Upper lobe of right lung (tissue), 1 donor: ENCODE data around the gene PIK3C3. TPM values are rescaled to one million over a fixed set of nuclear protein-coding genes. Genes with fewer than 3 reads are reported as not detected.
"Not testable (repeated sequence)": the region's sequence is repeated elsewhere in the genome, so short reads cannot be mapped to it uniquely, and the experiment has no call there.

ENCODE experiments used
- ATAC-seq: fragments of 200-7000 bp; cut with Tn5 transposase; one replicate; pipeline ENCODE4 v1.9.1; 2020; ENCODE audit warnings: mild to moderate bottlenecking, moderate library complexity
- DNase-seq: peaks from one replicate; pipeline ENCODE4 v3.0.0-alpha.2; 2020
- H3K27ac ChIP-seq: fragments of 200-600 bp; one replicate; pipeline ENCODE4 v1.8.0; 2022
- H3K27me3 ChIP-seq: fragments of 200-600 bp; one replicate; pipeline ENCODE4 v1.8.0; 2022; ENCODE audit warnings: mild to moderate bottlenecking
- H3K36me3 ChIP-seq: fragments of 200-600 bp; one replicate; pipeline ENCODE4 v1.8.0; 2022
- H3K4me1 ChIP-seq: fragments of 200-600 bp; one replicate; pipeline ENCODE4 v1.8.0; 2022
- H3K4me3 ChIP-seq: fragments of 200-600 bp; one replicate; pipeline ENCODE4 v1.8.0; 2022; ENCODE audit warnings: mild to moderate bottlenecking
- H3K9me3 ChIP-seq: fragments of 200-600 bp; one replicate; pipeline ENCODE4 v1.8.0; 2022
- intact Hi-C: fragments of 100-400 bp; cut with DNase I; formaldehyde crosslinking; loops from one replicate; pipeline ENCODE4 v1.11.0; 2022
- total RNA-seq: library from RNA; stranded (reverse); fragmentation: NEBNext Ultra II Directional; extraction: Animal tissue kit (Norgen Biotek cat#: 25700); gene quantifications from one replicate; pipeline ENCODE4 v1.2.1, GENCODE V29; 2021
- TF ChIP-seq, protein P1 (sequence below): fragments of 200-600 bp; IDR thresholded peaks from one replicate; pipeline ENCODE4 v1.8.0; 2022; ENCODE audit warnings: antibody characterized with exemption
- donor health status: DM: no; HTN: yes; CAD: no; lungs with severe emphysema.

PIK3C3 gene
- total RNA-seq, 1 donor from 2014 or later: 54.2 TPM

DNA sequence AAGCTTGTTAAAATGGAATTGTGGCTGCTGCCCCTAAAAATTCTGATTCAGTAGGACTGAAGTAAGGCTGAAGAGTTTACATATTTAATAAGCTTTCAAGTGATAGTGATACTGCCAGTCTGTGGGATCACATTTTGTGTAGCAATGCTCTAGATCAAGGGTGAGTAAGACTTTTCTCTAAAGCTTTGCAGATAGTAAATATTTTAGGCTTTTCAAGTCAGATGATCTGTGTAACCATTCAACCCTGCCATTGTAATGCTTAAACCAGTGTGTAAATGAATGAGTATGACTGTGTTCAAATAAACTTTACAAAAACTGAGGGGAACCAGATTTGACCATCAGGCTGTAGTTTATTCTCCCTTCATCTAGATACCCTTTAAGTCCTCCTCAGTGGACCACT lies 92.7 kb downstream of the PIK3C3 start:
- no peak overlapping the region for H3K27ac ChIP-seq
- no peak overlapping the region for H3K4me3 ChIP-seq
- intact Hi-C loops: no loop called here
- H3K27me3 ChIP-seq: no peaks in the 10 kb centered on the region
- H3K4me1 ChIP-seq: peaks cover under 1% of the 10 kb centered on the region
- no peaks in the 10 kb centered on the region for H3K9me3 ChIP-seq
- peaks cover 70% of the 10 kb centered on the region for H3K36me3 ChIP-seq
- DNase-seq (no peak), ATAC-seq (no peak)
- TF ChIP-seq, protein P1, sequence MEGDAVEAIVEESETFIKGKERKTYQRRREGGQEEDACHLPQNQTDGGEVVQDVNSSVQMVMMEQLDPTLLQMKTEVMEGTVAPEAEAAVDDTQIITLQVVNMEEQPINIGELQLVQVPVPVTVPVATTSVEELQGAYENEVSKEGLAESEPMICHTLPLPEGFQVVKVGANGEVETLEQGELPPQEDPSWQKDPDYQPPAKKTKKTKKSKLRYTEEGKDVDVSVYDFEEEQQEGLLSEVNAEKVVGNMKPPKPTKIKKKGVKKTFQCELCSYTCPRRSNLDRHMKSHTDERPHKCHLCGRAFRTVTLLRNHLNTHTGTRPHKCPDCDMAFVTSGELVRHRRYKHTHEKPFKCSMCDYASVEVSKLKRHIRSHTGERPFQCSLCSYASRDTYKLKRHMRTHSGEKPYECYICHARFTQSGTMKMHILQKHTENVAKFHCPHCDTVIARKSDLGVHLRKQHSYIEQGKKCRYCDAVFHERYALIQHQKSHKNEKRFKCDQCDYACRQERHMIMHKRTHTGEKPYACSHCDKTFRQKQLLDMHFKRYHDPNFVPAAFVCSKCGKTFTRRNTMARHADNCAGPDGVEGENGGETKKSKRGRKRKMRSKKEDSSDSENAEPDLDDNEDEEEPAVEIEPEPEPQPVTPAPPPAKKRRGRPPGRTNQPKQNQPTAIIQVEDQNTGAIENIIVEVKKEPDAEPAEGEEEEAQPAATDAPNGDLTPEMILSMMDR: no peak

DNA sequence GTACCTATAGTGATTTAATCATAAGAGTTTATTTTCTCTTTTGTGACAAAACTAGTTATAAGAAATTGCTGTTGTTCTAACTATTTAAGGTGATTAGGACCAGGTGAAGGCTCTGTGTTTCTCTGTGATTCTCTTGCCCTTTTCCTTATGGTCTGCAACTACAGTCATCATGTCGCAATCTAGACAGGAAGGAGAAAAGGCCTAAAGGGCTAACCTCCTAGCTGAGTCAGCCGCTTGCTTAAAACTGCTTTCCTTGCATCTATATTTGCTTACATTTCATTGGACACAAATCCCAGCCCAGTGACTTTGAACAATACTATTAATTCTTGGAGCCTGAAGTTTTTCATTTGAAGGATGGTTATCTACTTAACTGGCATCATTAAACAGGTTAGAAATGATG lies 93.1 kb downstream of the PIK3C3 start:
- intact Hi-C loops: no loop called here
- Histone ChIP-seq H3K9me3 (no peaks in the 10 kb centered on the region), H3K4me1 (peaks cover 4% of the 10 kb centered on the region), H3K36me3 (peaks cover 65% of the 10 kb centered on the region), H3K27ac (no peak overlapping the region), H3K4me3 (no peak overlapping the region), H3K27me3 (no peaks in the 10 kb centered on the region)
- DNase-seq: no peak
- TF ChIP-seq, protein P1: no peak
- ATAC-seq: peak; percentile 71

DNA sequence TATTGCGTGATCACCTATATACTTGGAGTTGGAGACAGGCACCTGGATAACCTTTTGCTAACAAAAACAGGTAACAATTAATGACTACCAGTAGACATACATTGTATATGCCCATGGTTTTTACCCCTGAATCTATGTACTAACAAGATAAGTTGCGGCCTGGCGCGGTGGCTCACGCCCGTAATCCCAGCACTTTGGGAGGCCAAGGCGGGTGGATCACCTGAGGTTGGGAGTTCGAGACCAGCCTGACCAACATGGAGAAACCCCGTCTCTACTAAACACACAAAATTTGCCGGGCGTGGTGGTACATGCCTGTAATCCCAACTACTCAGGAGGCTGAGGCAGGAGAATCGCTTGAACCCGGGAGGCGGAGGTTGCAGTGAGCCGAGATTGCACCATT lies 94.5 kb downstream of the PIK3C3 start:
- H3K4me1 ChIP-seq, H3K9me3 ChIP-seq, H3K27me3 ChIP-seq, ATAC-seq, H3K27ac ChIP-seq, H3K4me3 ChIP-seq, DNase-seq, intact Hi-C loops: not testable (repeated sequence)
- H3K36me3 ChIP-seq: peaks cover 52% of the 10 kb centered on the region

DNA sequence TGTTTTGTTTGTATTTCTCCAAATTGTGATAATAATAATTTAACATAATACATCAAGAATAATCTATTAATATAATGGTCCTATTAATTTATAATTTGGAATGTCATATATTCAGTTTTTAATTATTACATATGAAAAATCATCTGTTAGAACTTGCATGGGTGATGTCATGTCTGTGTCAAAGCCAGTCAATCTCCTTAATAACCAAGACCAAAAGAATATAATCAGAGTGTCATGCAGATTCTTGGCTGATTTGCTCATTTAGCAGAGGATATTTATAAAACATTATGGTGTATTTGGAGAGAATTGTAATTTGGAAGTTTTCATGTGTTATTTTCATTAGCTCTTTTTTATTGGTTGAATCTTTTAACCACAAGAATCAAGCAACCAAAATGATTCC lies 96.4 kb downstream of the PIK3C3 start:
- H3K27me3 ChIP-seq: no peaks in the 10 kb centered on the region
- intact Hi-C loops: no loop called here
- H3K36me3 ChIP-seq: peaks cover 41% of the 10 kb centered on the region
- ATAC-seq: no peak
- H3K9me3 ChIP-seq: no peaks in the 10 kb centered on the region
- peaks cover 4% of the 10 kb centered on the region for H3K4me1 ChIP-seq
- no peak overlapping the region for H3K4me3 ChIP-seq
- no peak overlapping the region for H3K27ac ChIP-seq
- TF ChIP-seq, protein P1: no peak
- DNase-seq: no peak

DNA sequence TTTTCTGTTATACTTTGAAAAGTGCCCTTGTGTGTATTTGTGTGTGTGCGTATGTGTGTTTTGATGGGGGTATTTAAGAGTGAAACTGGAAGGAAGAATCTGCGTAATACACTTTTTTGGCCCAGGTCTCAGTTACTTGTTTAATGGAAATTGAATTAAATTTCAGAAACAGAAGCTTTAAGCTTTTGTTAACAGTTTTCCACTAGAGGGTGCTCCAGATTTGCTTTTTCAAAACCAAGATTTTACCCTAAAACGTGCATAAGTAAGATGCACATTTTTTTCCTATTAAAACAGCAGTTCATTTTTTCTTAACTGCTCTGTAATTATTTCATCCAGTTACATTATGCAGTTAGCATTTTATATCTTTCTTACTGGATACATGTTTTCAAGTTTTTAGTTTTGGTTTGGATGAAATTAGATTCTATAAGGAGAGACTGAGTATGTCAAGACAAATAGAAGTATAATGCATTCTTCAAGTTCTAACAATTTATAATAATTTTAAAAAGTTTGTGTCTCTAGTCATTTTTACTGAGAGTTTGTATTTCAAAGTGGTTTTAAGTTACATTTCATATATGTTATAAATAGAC lies 97.2 kb downstream of the PIK3C3 start:
- TF ChIP-seq, protein P1: peak; percentile 38
- Histone ChIP-seq H3K4me3 (no peak overlapping the region), H3K9me3 (no peaks in the 10 kb centered on the region), H3K36me3 (peaks cover 34% of the 10 kb centered on the region), H3K4me1 (peaks cover 4% of the 10 kb centered on the region), H3K27me3 (no peaks in the 10 kb centered on the region), H3K27ac (no peak overlapping the region)
- no peak for ATAC-seq
- intact Hi-C loops: no loop called here
- DNase-seq: no peak

DNA sequence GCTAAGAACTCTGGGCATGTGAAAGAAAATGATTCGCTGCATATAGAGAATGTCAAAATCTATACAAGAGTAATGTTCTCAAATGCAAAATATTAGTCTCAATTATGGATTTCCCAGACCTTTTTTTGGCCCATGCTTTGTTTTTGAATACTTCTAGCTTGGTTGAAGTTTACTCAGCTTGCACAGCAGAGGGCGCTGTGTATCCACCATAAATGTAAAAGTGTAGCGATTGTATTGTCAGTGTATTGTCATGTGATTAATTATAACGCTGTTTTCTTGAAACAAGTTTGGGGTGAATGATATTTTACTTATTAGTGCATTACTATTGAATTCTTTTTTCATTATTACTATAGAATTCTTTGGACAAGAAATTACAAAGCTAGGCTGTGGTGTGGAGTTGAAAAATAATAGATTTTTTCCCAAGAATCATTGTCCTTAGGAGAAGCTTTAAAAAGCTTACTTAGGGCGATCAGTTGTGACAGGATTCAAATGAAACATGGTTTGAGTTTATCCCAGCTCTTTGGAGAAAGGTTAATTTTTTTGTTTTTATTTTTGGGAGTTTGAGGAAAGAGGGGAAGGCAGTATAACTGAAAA lies 98.3 kb downstream of the PIK3C3 start:
- H3K36me3 ChIP-seq: peaks cover 34% of the 10 kb centered on the region
- H3K9me3 ChIP-seq: no peaks in the 10 kb centered on the region
- H3K27ac ChIP-seq: no peak overlapping the region
- H3K4me1 ChIP-seq: peaks cover 4% of the 10 kb centered on the region
- no peak for DNase-seq
- H3K27me3 ChIP-seq: no peaks in the 10 kb centered on the region
- intact Hi-C loops: no loop called here
- H3K4me3 ChIP-seq: no peak overlapping the region
- ATAC-seq: peak; percentile 88
- TF ChIP-seq, protein P1: peak; percentile 85
